ENCODE measurements around the gene FOXN4. TPM values are rescaled to one million over a fixed set of nuclear protein-coding genes. Genes with fewer than 3 reads are reported as not detected.

FOXN4 gene
- total RNA-seq, 1 experiment from 2014 or later: 0.52 TPM

DNA sequence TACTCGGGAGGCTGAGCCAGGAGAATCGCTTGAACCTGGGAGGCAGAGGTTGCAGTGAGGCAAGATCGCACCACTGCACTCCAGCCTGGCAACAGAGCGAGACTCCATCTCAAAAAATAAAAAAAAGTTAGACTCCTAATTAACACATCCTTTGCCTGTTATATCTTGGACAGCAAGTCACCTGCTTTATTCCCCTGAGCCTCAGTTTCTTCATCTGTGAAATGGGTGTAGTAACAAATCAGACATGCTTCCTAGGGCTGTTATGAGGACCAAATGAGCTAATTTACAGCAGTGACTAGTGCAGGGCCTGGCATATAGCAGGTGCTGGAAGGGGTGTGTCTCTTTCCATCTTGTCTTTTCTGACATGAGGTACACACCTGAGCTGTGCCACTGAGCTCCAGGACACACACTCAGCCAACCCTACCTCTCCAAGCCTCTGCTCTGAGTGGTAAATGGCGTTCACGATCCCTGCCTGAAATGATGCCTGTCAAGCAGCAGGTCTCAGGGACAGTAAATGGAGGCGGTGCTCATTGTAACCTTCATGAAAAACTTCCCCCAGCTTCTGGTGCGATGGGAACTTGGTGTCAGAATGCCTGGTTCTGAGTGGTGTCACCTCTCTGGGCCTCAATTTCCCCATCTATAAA is 31.7 kb downstream of the FOXN4 start (continued):
- TF ChIP-seq, protein P1, sequence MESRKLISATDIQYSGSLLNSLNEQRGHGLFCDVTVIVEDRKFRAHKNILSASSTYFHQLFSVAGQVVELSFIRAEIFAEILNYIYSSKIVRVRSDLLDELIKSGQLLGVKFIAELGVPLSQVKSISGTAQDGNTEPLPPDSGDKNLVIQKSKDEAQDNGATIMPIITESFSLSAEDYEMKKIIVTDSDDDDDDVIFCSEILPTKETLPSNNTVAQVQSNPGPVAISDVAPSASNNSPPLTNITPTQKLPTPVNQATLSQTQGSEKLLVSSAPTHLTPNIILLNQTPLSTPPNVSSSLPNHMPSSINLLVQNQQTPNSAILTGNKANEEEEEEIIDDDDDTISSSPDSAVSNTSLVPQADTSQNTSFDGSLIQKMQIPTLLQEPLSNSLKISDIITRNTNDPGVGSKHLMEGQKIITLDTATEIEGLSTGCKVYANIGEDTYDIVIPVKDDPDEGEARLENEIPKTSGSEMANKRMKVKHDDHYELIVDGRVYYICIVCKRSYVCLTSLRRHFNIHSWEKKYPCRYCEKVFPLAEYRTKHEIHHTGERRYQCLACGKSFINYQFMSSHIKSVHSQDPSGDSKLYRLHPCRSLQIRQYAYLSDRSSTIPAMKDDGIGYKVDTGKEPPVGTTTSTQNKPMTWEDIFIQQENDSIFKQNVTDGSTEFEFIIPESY (IDR thresholded peaks at IDR 0.05; ENCODE audit: extremely low read depth, insufficient replicate concordance, low read length): no peak
- TF ChIP-seq EGR1 (IDR thresholded peaks at IDR 0.05; ENCODE audit: low read depth) (no peak), CBX3 (IDR thresholded peaks at IDR 0.05; ENCODE audit: low read depth) (no peak), SIN3A (IDR thresholded peaks at IDR 0.05; ENCODE audit: low read depth) (no peak), SRF (IDR thresholded peaks at IDR 0.05; ENCODE audit: low read depth) (no peak), POLR2A (IDR thresholded peaks at IDR 0.05; ENCODE audit: borderline replicate concordance, extremely low read depth, insufficient read depth, insufficient read length) (no peak), ZFX (IDR thresholded peaks at IDR 0.05) (no peak), RAD21 (IDR thresholded peaks at IDR 0.05; ENCODE audit: low read depth) (no peak), SP1 (IDR thresholded peaks at IDR 0.05; ENCODE audit: low read depth) (no peak), EZH2 (IDR thresholded peaks at IDR 0.05) (no peak), YY1 (IDR thresholded peaks at IDR 0.05; ENCODE audit: extremely low read depth, insufficient replicate concordance, low read depth, low read length) (no peak), POLR2AphosphoS5 (IDR thresholded peaks at IDR 0.05; ENCODE audit: low read depth, low read length) (no peak)

DNA sequence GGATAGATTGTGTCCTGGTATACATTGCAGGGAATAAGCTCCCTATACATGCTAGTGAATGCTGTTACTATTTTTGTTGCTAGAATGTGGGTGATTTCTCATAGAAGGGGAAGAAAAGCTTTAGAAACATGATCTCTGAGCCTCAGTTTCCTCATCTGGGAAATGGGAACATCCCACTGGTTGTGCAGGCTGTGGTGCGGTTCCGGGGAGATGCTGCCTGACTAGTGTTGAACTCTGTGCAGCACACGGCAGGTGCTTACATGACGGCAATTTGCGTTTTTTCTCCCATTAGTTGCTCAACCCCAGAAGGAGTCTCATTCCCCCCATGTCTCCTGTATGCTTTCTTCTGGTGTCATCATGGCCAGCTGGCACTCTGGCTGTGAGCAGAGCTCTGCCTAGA is 32.9 kb downstream of the FOXN4 start:
- intact Hi-C loops (cut with micrococcal nuclease): no loop called here
- Histone ChIP-seq H3K9ac (ENCODE audit: low read length) (no peak overlapping the region), H3K27me3 (ENCODE audit: insufficient read depth, low read length) (no peaks in the 10 kb centered on the region), H3K4me2 (ENCODE audit: low read length) (no peak overlapping the region), H3K9me3 (ENCODE audit: control insufficient read depth in 1 of 2, insufficient read depth in 1 of 2, low read depth in 1 of 2, low read length in 2 of 2) (no peaks in the 10 kb centered on the region), H3K36me3 (ENCODE audit: control insufficient read depth in 1 of 2, insufficient read depth in 2 of 2, low read length in 2 of 2) (no peaks in the 10 kb centered on the region), H3K9me2 (ENCODE audit: insufficient read depth) (no peaks in the 10 kb centered on the region), H3K4me1 (ENCODE audit: control insufficient read depth in 1 of 2, insufficient read depth in 2 of 2, low read length in 2 of 2) (no peaks in the 10 kb centered on the region), H3K4me3 (replicated peaks in 1 of 2; ENCODE audit: low read depth in 1 of 2, low read length in 2 of 2) (no peak overlapping the region), H3K27ac (ENCODE audit: low read depth, low read length) (no peak overlapping the region), H2AFZ (ENCODE audit: low read depth, low read length, poor library complexity, severe bottlenecking) (no peak overlapping the region), H3K79me2 (ENCODE audit: insufficient read depth, low read length) (no peaks in the 10 kb centered on the region), H4K20me1 (ENCODE audit: insufficient read depth) (no peaks in the 10 kb centered on the region)
- TF ChIP-seq EZH2phosphoT487 (IDR thresholded peaks at IDR 0.05; ENCODE audit: borderline replicate concordance) (no peak), CTCF (IDR thresholded peaks at IDR 0.05 in 2 of 3, conservative IDR thresholded peaks at IDR 0.05 in 1 of 3; ENCODE audit: borderline replicate concordance in 1 of 3, insufficient read depth in 1 of 3, low read depth in 2 of 3, low read length in 2 of 3) (no peak), ZNF274 (IDR thresholded peaks at IDR 0.05; ENCODE audit: low read depth, low read length) (no peak), JUND (IDR thresholded peaks at IDR 0.05) (no peak), ZFX (IDR thresholded peaks at IDR 0.05) (no peak), FOSL1 (IDR thresholded peaks at IDR 0.05; ENCODE audit: low read depth) (no peak), ELF1 (IDR thresholded peaks at IDR 0.05; ENCODE audit: borderline replicate concordance, low read depth) (no peak), POLR2A (IDR thresholded peaks at IDR 0.05; ENCODE audit: borderline replicate concordance, extremely low read depth, insufficient read depth, insufficient read length) (no peak), YY1 (IDR thresholded peaks at IDR 0.05; ENCODE audit: extremely low read depth, insufficient replicate concordance, low read depth, low read length) (no peak), TCF7L2 (IDR thresholded peaks at IDR 0.05; ENCODE audit: borderline replicate concordance, extremely low read depth, insufficient read depth, insufficient read length) (no peak), SP1 (IDR thresholded peaks at IDR 0.05; ENCODE audit: low read depth) (no peak)
- TF ChIP-seq, protein P1 (IDR thresholded peaks at IDR 0.05; ENCODE audit: extremely low read depth, insufficient replicate concordance, low read length): no peak
- TF ChIP-seq, protein P2, sequence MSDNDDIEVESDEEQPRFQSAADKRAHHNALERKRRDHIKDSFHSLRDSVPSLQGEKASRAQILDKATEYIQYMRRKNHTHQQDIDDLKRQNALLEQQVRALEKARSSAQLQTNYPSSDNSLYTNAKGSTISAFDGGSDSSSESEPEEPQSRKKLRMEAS (IDR thresholded peaks at IDR 0.05): no peak
- DNase-seq (ENCODE audit: low read depth, low spot score) (no peak), ATAC-seq (no peak)
- ChIA-PET RAD21 (ENCODE audit: low non-redundant PET in 1 of 2, low total read pairs in 2 of 2, uncharacterized antibody in 2 of 2, unreplicated experiment in 2 of 2) (no interaction called here), POLR2A (no interaction called here), CTCF (interaction anchor here (1.5 kb wide), 1 partner anchor 118 kb away, joined by 3 read pairs; no protein-coding TSS in a partner anchor)
- no TSS peak for BruUV-seq (replicated peaks)

Measured in HCT116 (cell line).